SK-N-SH (cell line): ENCODE measurements around the gene SERPINE2. TPM values are rescaled to one million over a fixed set of nuclear protein-coding genes. Genes with fewer than 3 reads are reported as not detected.

Experiments used
- CTCF ChIA-PET: fragments of 300-600, 350-600 bp; formaldehyde crosslinking; extraction: SDS; loops from one replicate; lab custom pipeline; 2021; lab: Yijun Ruan, JAX
- POLR2A ChIA-PET: fragments of 350-600 bp; sonication (Branson Sonifier 250); formaldehyde crosslinking; extraction: SDS; loops from one replicate; lab custom pipeline; 2020; ENCODE audit warnings: antibody characterized with exemption, inconsistent platforms; lab: Yijun Ruan, JAX
- DNase-seq: peaks from one replicate; pipeline ENCODE4 v3.0.0; 2012
- H2AFZ ChIP-seq: fragments of 200-600 bp; sonication (generic); 2 replicates; pipeline ENCODE4 v1.8.1; 2016; ENCODE audit warnings: antibody characterized with exemption, mild to moderate bottlenecking, low read depth
- H3F3A ChIP-seq: fragments of 200-600 bp; sonication (generic); replicated peaks from 2 replicates; pipeline ENCODE3; 2016; ENCODE audit warnings: antibody characterized with exemption, mild to moderate bottlenecking; ENCODE audit not compliant: insufficient read depth
- H3K27ac ChIP-seq, 2 experiments: fragments of 200-500 bp in 1 of 2; fragments of 200-600 bp in 1 of 2; sonication (Bioruptor generic) in 1 of 2; sonication (generic), shearing (Covaris generic) in 1 of 2; 2 replicates each; pipeline versions ENCODE4 v1.5.1 to v1.6.1; 2014 to 2016; ENCODE audit warnings: low read depth in 2 of 2, inconsistent platforms in 1 of 2, low read length in 1 of 2, mild to moderate bottlenecking in 1 of 2, mixed read lengths in 1 of 2
- H3K27me3 ChIP-seq: fragments of 200-600 bp; sonication (generic), shearing (Covaris generic); 2 replicates; pipeline ENCODE4 v1.6.1; 2016; ENCODE audit warnings: mixed run types; ENCODE audit not compliant: insufficient read depth
- H3K36me3 ChIP-seq, 2 experiments: fragments of 200-500 bp in 1 of 2; fragments of 200-600 bp in 1 of 2; sonication (Bioruptor generic) in 1 of 2; sonication (generic) in 1 of 2; replicated peaks in 1 of 2; 2 replicates each; pipeline versions ENCODE3 to v1.5.1; 2014 to 2016; ENCODE audit warnings: low read length in 1 of 2, mild to moderate bottlenecking in 1 of 2; ENCODE audit not compliant: insufficient read depth in 2 of 2, control insufficient read depth in 1 of 2
- H3K4me1 ChIP-seq, 2 experiments: fragments of 200-500 bp in 1 of 2; fragments of 200-600 bp in 1 of 2; sonication (Bioruptor generic) in 1 of 2; sonication (generic), shearing (Covaris generic) in 1 of 2; 2 replicates each; pipeline versions ENCODE4 v1.5.1 to v1.6.1; 2014 to 2016; ENCODE audit warnings: low read depth in 1 of 2, low read length in 1 of 2, mixed run types in 1 of 2; ENCODE audit not compliant: insufficient read depth in 2 of 2, control insufficient read depth in 1 of 2
- H3K4me2 ChIP-seq: fragments of 200-600 bp; sonication (generic), shearing (Covaris generic); 2 replicates; pipeline ENCODE4 v1.6.1; 2017; ENCODE audit warnings: mixed run types
- H3K4me3 ChIP-seq, 2 experiments: fragments of 200-500 bp in 1 of 2; fragments of 200-600 bp in 1 of 2; sonication (Bioruptor generic) in 1 of 2; sonication (generic), shearing (Covaris generic) in 1 of 2; 2 replicates each; pipeline versions ENCODE4 v1.5.1 to v1.8.1; 2014 to 2016; ENCODE audit warnings: low read depth in 2 of 2, inconsistent platforms in 1 of 2, low read length in 1 of 2, mild to moderate bottlenecking in 1 of 2, mixed read lengths in 1 of 2, moderate library complexity in 1 of 2
- H3K79me2 ChIP-seq: fragments of 200-600 bp; sonication (generic); 2 replicates; pipeline ENCODE4 v1.8.1; 2017; ENCODE audit warnings: mild to moderate bottlenecking; ENCODE audit not compliant: insufficient read depth
- H3K9ac ChIP-seq: fragments of 200-600 bp; sonication (generic); 2 replicates; pipeline ENCODE4 v1.6.1; 2017; ENCODE audit warnings: mixed run types
- H3K9me2 ChIP-seq: fragments of 200-600 bp; sonication (generic); 2 replicates; pipeline ENCODE4 v1.6.1; 2017; ENCODE audit warnings: mixed run types
- H3K9me3 ChIP-seq: fragments of 200-600 bp; sonication (generic); 2 replicates; pipeline ENCODE4 v1.6.1; 2017; ENCODE audit warnings: mixed run types, mild to moderate bottlenecking, moderate library complexity
- H4K20me1 ChIP-seq: fragments of 200-600 bp; sonication (generic); 2 replicates; pipeline ENCODE4 v1.6.1; 2017; ENCODE audit warnings: mild to moderate bottlenecking, mixed run types; ENCODE audit not compliant: insufficient read depth
- CHD2 ChIP-seq: fragments of 150-350 bp; IDR thresholded peaks from 2 replicates; pipeline ENCODE4 v1.6.1; 2018; ENCODE audit warnings: low read length; ENCODE audit not compliant: partially characterized antibody
- EP300 ChIP-seq, 2 experiments: IDR thresholded peaks; 2 replicates each; pipeline versions ENCODE4 v1.4.0 to v1.6.1; 2012; ENCODE audit warnings: borderline replicate concordance in 1 of 2, low read depth in 1 of 2, low read length in 1 of 2
- GABPA ChIP-seq: IDR thresholded peaks from 2 replicates; pipeline ENCODE4 v1.4.0; 2012; ENCODE audit warnings: low read depth, mild to moderate bottlenecking
- GATA2 ChIP-seq: sonication (generic); formaldehyde crosslinking; IDR thresholded peaks from 2 replicates; pipeline ENCODE4 v1.5.0; 2020; ENCODE audit warnings: mild to moderate bottlenecking, missing genetic modification reagents
- NFIC ChIP-seq: IDR thresholded peaks from 2 replicates; pipeline ENCODE4 v1.4.0; 2012; ENCODE audit warnings: borderline replicate concordance
- NRF1 ChIP-seq: IDR thresholded peaks from 2 replicates; pipeline ENCODE4 v1.6.1; 2012; ENCODE audit warnings: low read depth, mild to moderate bottlenecking, low read length
- RCOR1 ChIP-seq: fragments of 150-350 bp; IDR thresholded peaks from 2 replicates; pipeline ENCODE4 v1.6.1; 2017; ENCODE audit warnings: antibody characterized with exemption, low read length
- RFX5 ChIP-seq: IDR thresholded peaks from 2 replicates; pipeline ENCODE4 v1.6.1; 2012; ENCODE audit warnings: mild to moderate bottlenecking, improper control_type of control experiment, low read length
- RXRA ChIP-seq: IDR thresholded peaks from 2 replicates; pipeline ENCODE4 v1.4.0; 2012; ENCODE audit warnings: low read depth, mild to moderate bottlenecking, borderline replicate concordance
- SMC3 ChIP-seq: IDR thresholded peaks from 2 replicates; pipeline ENCODE4 v1.6.1; 2012; ENCODE audit warnings: low read depth, low read length, improper control_type of control experiment
- TAF1 ChIP-seq: IDR thresholded peaks from 2 replicates; pipeline ENCODE4 v1.6.1; 2012; ENCODE audit warnings: low read depth, mild to moderate bottlenecking, low read length, moderate library complexity, borderline replicate concordance
- TCF12 ChIP-seq: IDR thresholded peaks from 2 replicates; pipeline ENCODE4 v1.4.0; 2012
- TEAD4 ChIP-seq: IDR thresholded peaks from 2 replicates; pipeline ENCODE4 v1.4.0; 2012; ENCODE audit warnings: mild to moderate bottlenecking, borderline replicate concordance; ENCODE audit not compliant: insufficient read depth
- YY1 ChIP-seq: IDR thresholded peaks from 2 replicates; pipeline ENCODE4 v1.4.0; 2012; ENCODE audit warnings: low read depth, mild to moderate bottlenecking
- WGBS: methylation state at CpG from one replicate; pipeline ENCODE4 v1.1.6; 2017; ENCODE audit warnings: low lambda C conversion rate; 5-methylcytosine and 5-hydroxymethylcytosine counted together
- polyA plus RNA-seq, 3 experiments: library from polyadenylated mRNA; depleted of rRNA; stranded (reverse); fragments of >200 nt; gene quantifications; 2 replicates each; pipeline ENCODE4 v1.2.3, GENCODE V29; 2012
- TF ChIP-seq, protein P1 (sequence below): IDR thresholded peaks from 2 replicates; pipeline ENCODE4; 2012
- TF ChIP-seq, protein P2 (sequence below): fragments of 150-350 bp; IDR thresholded peaks from 2 replicates; pipeline ENCODE4 v1.6.1; 2016; ENCODE audit warnings: mild to moderate bottlenecking, low read depth, low read length
- TF ChIP-seq, protein P3 (sequence below): IDR thresholded peaks from 2 replicates; pipeline ENCODE4 v1.6.1; 2012; ENCODE audit warnings: mild to moderate bottlenecking, low read depth, low read length, moderate library complexity
- TF ChIP-seq, protein P4 (sequence below): fragments of 200-600 bp; sonication (generic); IDR thresholded peaks from 2 replicates; pipeline ENCODE4 v1.6.1; 2017; ENCODE audit warnings: antibody characterized with exemption, mild to moderate bottlenecking, moderate library complexity
- TF ChIP-seq, protein P5 (sequence below): IDR thresholded peaks from 2 replicates; pipeline ENCODE4 v1.4.0; 2012; ENCODE audit warnings: low read depth, borderline replicate concordance

Gene SERPINE2
- polyA plus RNA-seq, 1 of the 3 experiments (the other 2 are of a cell fraction): 249 TPM

DNA sequence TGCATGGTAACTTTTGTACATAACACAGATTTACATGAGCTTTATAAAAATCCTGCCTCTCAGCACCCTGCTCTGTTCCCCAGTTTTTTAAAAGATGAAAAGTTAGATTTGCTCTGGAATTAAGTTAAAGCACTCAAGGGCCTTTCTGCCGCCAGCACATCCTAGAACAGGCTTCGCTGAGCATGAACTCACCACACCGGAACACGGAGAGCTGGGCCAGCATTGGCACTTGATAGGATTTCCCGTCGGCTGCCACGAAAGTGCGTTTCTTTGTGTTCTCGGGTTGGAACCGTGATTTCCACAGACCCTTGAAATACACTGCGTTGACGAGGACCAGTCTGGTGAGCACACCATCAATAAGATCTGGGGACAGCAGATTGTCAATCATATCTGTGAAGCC lies 47.5 kb downstream of the SERPINE2 start:
- H3K9ac ChIP-seq: no peak overlapping the region
- peaks cover 25 to 28% of the 10 kb centered on the region in 2 experiments for H3K36me3 ChIP-seq
- no peak for DNase-seq
- H3K9me3 ChIP-seq: no peaks in the 10 kb centered on the region
- H3K4me3 ChIP-seq: no peak overlapping the region
- no peaks in the 10 kb centered on the region for H3F3A ChIP-seq
- ChIA-PET CTCF (interaction anchor here (0.7 to 12.0 kb wide), 4 partner anchors 17 to 291 kb away, joined by 3 to 439 read pairs (median 133); no protein-coding TSS in a partner anchor), POLR2A (no interaction called here)
- no peak overlapping the region for H3K27ac ChIP-seq
- no peaks in the 10 kb centered on the region for H4K20me1 ChIP-seq
- H3K4me2 ChIP-seq: no peak overlapping the region
- TF ChIP-seq RCOR1 (no peak), NFIC (no peak), TEAD4 (no peak), RXRA (no peak), TCF12 (no peak), TAF1 (no peak), NRF1 (no peak), GABPA (no peak), SMC3 (no peak)
- TF ChIP-seq, protein P1, sequence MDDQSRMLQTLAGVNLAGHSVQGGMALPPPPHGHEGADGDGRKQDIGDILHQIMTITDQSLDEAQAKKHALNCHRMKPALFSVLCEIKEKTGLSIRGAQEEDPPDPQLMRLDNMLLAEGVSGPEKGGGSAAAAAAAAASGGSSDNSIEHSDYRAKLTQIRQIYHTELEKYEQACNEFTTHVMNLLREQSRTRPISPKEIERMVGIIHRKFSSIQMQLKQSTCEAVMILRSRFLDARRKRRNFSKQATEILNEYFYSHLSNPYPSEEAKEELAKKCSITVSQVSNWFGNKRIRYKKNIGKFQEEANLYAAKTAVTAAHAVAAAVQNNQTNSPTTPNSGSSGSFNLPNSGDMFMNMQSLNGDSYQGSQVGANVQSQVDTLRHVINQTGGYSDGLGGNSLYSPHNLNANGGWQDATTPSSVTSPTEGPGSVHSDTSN: no peak
- no peak overlapping the region for H2AFZ ChIP-seq
- 94% methylated on average over 12 of the region's 12 CpGs for WGBS
- H3K79me2 ChIP-seq: no peaks in the 10 kb centered on the region
- H3K9me2 ChIP-seq: no peaks in the 10 kb centered on the region
- H3K27me3 ChIP-seq: no peaks in the 10 kb centered on the region
- peaks cover 0 to 7% of the 10 kb centered on the region in 2 experiments; a peak in 2 of 4 replicates for H3K4me1 ChIP-seq

DNA sequence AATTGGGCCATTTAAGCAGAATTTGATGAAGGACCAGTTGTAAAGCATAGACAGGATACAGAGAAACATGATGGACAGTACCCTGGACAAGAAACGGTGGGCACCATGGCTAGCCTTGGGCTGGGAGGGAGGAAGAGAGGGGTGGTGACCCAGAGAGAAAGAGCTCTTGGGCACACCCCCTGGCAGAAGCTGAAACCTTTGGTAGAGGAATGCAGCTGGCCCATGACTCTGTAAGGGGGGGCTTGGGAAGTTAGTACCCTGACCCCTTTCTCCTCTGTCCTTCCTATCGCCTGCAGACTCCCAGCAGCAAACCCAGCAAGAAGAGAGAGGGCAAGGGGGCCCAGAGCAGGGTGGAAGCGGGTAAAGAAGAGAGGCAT lies 49.2 kb downstream of the SERPINE2 start:
- POLR2A ChIA-PET: no interaction called here
- H4K20me1 ChIP-seq: no peaks in the 10 kb centered on the region
- no peak overlapping the region for H3K4me3 ChIP-seq
- H3K4me1 ChIP-seq: peaks cover 0 to 2% of the 10 kb centered on the region in 2 experiments; a peak in 2 of 4 replicates
- H3F3A ChIP-seq: no peaks in the 10 kb centered on the region
- no peak overlapping the region for H2AFZ ChIP-seq
- no peaks in the 10 kb centered on the region for H3K79me2 ChIP-seq
- no peak for DNase-seq
- H3K9me2 ChIP-seq: no peaks in the 10 kb centered on the region
- peaks cover 25 to 43% of the 10 kb centered on the region in 2 experiments for H3K36me3 ChIP-seq
- no peak overlapping the region for H3K9ac ChIP-seq
- CTCF ChIA-PET: interaction anchor here (0.9 to 12.0 kb wide), 4 partner anchors 15 to 379 kb away, joined by 3 to 439 read pairs (median 129); no protein-coding TSS in a partner anchor
- 80% methylated on average over 3 of the region's 3 CpGs for WGBS
- H3K4me2 ChIP-seq: no peak overlapping the region
- no peak overlapping the region for H3K27ac ChIP-seq
- no peaks in the 10 kb centered on the region for H3K9me3 ChIP-seq
- no peaks in the 10 kb centered on the region for H3K27me3 ChIP-seq
- TF ChIP-seq, protein P2, sequence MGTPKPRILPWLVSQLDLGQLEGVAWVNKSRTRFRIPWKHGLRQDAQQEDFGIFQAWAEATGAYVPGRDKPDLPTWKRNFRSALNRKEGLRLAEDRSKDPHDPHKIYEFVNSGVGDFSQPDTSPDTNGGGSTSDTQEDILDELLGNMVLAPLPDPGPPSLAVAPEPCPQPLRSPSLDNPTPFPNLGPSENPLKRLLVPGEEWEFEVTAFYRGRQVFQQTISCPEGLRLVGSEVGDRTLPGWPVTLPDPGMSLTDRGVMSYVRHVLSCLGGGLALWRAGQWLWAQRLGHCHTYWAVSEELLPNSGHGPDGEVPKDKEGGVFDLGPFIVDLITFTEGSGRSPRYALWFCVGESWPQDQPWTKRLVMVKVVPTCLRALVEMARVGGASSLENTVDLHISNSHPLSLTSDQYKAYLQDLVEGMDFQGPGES: no peak
- no peak for TF ChIP-seq EP300 (IDR thresholded peaks at IDR 0.05; ENCODE audit: borderline replicate concordance in 1 of 2, low read depth in 1 of 2, low read length in 1 of 2)
- no peak for TF ChIP-seq YY1
- TF ChIP-seq CHD2: no peak
- TF ChIP-seq, protein P3, sequence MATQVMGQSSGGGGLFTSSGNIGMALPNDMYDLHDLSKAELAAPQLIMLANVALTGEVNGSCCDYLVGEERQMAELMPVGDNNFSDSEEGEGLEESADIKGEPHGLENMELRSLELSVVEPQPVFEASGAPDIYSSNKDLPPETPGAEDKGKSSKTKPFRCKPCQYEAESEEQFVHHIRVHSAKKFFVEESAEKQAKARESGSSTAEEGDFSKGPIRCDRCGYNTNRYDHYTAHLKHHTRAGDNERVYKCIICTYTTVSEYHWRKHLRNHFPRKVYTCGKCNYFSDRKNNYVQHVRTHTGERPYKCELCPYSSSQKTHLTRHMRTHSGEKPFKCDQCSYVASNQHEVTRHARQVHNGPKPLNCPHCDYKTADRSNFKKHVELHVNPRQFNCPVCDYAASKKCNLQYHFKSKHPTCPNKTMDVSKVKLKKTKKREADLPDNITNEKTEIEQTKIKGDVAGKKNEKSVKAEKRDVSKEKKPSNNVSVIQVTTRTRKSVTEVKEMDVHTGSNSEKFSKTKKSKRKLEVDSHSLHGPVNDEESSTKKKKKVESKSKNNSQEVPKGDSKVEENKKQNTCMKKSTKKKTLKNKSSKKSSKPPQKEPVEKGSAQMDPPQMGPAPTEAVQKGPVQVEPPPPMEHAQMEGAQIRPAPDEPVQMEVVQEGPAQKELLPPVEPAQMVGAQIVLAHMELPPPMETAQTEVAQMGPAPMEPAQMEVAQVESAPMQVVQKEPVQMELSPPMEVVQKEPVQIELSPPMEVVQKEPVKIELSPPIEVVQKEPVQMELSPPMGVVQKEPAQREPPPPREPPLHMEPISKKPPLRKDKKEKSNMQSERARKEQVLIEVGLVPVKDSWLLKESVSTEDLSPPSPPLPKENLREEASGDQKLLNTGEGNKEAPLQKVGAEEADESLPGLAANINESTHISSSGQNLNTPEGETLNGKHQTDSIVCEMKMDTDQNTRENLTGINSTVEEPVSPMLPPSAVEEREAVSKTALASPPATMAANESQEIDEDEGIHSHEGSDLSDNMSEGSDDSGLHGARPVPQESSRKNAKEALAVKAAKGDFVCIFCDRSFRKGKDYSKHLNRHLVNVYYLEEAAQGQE: no peak
- TF ChIP-seq GABPA: no peak
- TF ChIP-seq, protein P4, sequence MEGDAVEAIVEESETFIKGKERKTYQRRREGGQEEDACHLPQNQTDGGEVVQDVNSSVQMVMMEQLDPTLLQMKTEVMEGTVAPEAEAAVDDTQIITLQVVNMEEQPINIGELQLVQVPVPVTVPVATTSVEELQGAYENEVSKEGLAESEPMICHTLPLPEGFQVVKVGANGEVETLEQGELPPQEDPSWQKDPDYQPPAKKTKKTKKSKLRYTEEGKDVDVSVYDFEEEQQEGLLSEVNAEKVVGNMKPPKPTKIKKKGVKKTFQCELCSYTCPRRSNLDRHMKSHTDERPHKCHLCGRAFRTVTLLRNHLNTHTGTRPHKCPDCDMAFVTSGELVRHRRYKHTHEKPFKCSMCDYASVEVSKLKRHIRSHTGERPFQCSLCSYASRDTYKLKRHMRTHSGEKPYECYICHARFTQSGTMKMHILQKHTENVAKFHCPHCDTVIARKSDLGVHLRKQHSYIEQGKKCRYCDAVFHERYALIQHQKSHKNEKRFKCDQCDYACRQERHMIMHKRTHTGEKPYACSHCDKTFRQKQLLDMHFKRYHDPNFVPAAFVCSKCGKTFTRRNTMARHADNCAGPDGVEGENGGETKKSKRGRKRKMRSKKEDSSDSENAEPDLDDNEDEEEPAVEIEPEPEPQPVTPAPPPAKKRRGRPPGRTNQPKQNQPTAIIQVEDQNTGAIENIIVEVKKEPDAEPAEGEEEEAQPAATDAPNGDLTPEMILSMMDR: no peak
- no peak for TF ChIP-seq NRF1
- no peak for TF ChIP-seq GATA2
- TF ChIP-seq, protein P5, sequence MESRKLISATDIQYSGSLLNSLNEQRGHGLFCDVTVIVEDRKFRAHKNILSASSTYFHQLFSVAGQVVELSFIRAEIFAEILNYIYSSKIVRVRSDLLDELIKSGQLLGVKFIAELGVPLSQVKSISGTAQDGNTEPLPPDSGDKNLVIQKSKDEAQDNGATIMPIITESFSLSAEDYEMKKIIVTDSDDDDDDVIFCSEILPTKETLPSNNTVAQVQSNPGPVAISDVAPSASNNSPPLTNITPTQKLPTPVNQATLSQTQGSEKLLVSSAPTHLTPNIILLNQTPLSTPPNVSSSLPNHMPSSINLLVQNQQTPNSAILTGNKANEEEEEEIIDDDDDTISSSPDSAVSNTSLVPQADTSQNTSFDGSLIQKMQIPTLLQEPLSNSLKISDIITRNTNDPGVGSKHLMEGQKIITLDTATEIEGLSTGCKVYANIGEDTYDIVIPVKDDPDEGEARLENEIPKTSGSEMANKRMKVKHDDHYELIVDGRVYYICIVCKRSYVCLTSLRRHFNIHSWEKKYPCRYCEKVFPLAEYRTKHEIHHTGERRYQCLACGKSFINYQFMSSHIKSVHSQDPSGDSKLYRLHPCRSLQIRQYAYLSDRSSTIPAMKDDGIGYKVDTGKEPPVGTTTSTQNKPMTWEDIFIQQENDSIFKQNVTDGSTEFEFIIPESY: no peak
- no peak for TF ChIP-seq RFX5
- TF ChIP-seq SMC3: no peak
